ENCODE measurements around the gene LETM1.

DNA sequence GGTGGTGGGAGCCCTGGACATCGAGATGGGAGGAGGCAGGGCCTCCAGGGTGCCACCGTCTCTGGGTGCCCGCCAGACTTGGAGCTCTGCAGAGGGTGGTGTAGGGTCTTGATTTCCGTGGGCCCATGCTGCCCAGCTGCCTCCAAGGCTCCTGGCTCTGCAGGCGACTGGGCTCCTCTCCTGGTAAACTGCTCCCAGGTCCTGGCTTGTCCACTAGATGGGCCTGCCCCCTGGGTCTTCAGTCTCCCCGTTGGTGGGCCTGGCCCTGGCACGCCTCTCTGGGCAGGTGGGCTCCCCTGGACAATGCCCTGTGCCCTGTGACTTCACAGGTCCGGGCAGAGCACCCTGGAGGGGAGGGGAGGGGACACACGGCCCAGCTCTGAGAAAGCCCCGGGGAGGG, 55.2 kb downstream of the LETM1 start:
- no peak for TF ChIP-seq POLR2A (IDR thresholded peaks at IDR 0.05)
- TF ChIP-seq, protein P1, sequence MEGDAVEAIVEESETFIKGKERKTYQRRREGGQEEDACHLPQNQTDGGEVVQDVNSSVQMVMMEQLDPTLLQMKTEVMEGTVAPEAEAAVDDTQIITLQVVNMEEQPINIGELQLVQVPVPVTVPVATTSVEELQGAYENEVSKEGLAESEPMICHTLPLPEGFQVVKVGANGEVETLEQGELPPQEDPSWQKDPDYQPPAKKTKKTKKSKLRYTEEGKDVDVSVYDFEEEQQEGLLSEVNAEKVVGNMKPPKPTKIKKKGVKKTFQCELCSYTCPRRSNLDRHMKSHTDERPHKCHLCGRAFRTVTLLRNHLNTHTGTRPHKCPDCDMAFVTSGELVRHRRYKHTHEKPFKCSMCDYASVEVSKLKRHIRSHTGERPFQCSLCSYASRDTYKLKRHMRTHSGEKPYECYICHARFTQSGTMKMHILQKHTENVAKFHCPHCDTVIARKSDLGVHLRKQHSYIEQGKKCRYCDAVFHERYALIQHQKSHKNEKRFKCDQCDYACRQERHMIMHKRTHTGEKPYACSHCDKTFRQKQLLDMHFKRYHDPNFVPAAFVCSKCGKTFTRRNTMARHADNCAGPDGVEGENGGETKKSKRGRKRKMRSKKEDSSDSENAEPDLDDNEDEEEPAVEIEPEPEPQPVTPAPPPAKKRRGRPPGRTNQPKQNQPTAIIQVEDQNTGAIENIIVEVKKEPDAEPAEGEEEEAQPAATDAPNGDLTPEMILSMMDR (IDR thresholded peaks at IDR 0.05 in 8 of 11, conservative IDR thresholded peaks at IDR 0.05 in 3 of 11) = no peak
